ENCODE data around the gene DCST2.

The DCST2 gene

DNA sequence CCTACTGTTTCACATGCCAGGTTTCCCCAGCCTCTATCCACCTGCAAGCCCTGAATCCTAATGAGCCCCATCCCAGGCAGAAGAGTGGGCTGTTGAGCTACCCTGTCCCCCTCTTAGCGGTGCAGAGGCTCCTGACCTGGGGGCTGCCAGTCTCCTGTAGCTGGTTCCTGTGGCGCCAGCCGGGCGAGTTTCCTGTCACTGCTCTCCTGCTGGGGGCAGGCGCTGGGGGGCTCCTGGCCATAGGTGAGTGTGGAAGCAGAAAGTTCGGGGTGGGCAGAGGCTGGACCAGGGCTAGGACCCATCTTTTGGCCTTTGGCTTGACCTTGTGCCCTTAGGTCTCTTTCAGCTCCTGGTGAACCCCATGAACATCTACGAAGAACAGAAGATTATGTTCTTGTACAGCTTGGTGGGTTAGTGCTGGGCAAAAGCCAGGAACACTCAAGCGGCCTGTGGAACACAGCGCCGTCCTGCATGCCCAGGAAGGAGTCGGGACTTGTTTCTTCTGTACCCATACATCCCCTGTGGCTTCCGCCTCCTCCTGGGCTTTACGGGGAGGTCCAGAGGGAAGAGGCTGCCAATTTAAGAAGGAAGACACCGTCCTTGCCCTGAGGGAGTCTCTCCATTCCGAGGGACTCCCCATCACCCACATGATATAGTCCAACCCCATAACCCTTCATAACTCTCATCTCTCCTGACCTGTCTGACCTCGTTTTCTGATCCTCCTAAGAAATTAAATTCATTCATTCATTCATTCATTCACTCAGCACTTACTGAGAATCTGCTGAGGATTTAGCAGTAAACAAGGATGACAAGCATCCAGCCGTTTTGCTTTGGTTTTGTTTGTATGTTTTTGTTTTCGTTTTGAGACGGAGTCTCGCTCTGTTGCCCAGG is 982 bp upstream of the DCST2 start:
- DNase-seq (ENCODE audit: low read depth) = no peak
- no peak overlapping the region for H3K4me3 ChIP-seq (ENCODE audit: low read length)
- TF ChIP-seq, protein P1, sequence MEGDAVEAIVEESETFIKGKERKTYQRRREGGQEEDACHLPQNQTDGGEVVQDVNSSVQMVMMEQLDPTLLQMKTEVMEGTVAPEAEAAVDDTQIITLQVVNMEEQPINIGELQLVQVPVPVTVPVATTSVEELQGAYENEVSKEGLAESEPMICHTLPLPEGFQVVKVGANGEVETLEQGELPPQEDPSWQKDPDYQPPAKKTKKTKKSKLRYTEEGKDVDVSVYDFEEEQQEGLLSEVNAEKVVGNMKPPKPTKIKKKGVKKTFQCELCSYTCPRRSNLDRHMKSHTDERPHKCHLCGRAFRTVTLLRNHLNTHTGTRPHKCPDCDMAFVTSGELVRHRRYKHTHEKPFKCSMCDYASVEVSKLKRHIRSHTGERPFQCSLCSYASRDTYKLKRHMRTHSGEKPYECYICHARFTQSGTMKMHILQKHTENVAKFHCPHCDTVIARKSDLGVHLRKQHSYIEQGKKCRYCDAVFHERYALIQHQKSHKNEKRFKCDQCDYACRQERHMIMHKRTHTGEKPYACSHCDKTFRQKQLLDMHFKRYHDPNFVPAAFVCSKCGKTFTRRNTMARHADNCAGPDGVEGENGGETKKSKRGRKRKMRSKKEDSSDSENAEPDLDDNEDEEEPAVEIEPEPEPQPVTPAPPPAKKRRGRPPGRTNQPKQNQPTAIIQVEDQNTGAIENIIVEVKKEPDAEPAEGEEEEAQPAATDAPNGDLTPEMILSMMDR (conservative IDR thresholded peaks at IDR 0.05; ENCODE audit: low read depth, low read length) = no peak

GRCh38 chr1:155032886-155033285 is 695 bp downstream of the DCST2 start:
- TF ChIP-seq, protein P1 (conservative IDR thresholded peaks at IDR 0.05; ENCODE audit: low read depth, low read length) = no peak
- no peak for DNase-seq (ENCODE audit: low read depth)

GRCh38 chr1:155030899-155031298 is 2.7 kb downstream of the DCST2 start:
- no peak overlapping the region for H3K4me3 ChIP-seq (ENCODE audit: low read length)

More at GRCh38 chr1:155032886-155033285, 695 bp downstream of the DCST2 start:
- H3K4me3 ChIP-seq (ENCODE audit: low read length) = no peak overlapping the region

DNA sequence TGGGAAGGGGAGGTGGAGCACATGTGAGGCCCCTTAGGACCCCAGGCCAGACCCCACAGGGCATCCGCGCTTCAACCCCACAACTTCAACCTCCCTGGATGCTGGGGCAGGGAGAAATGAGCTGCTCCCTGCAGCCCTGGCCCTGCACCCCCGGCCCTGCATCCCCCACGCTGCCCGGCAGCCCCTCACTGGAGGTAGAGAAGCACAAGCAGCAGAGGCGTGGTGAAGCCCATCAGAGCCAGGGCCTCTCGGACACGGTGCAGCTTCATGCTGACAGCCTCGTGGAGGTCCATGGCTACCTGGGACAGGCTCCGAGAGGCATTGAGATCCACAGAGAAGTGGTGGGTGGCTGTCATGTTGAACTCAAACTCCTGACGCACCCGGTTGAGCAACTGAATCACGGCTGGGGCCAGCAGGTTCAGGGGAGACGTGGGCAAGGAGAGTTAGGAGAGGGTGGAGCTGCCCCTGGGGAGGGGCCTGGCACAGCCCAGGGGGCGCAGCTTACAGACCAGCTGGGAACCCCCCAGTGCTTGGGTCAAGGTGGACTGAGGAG is 3.3 kb downstream of the DCST2 start:
- no peak for DNase-seq (ENCODE audit: low read depth)
- TF ChIP-seq, protein P1 (conservative IDR thresholded peaks at IDR 0.05; ENCODE audit: low read depth, low read length) = no peak
- no peak overlapping the region for H3K4me3 ChIP-seq (ENCODE audit: low read length)

More at GRCh38 chr1:155030899-155031298, 2.7 kb downstream of the DCST2 start:
- no peak for DNase-seq (ENCODE audit: low read depth)
- TF ChIP-seq, protein P1 (conservative IDR thresholded peaks at IDR 0.05; ENCODE audit: low read depth, low read length) = no peak

DNA sequence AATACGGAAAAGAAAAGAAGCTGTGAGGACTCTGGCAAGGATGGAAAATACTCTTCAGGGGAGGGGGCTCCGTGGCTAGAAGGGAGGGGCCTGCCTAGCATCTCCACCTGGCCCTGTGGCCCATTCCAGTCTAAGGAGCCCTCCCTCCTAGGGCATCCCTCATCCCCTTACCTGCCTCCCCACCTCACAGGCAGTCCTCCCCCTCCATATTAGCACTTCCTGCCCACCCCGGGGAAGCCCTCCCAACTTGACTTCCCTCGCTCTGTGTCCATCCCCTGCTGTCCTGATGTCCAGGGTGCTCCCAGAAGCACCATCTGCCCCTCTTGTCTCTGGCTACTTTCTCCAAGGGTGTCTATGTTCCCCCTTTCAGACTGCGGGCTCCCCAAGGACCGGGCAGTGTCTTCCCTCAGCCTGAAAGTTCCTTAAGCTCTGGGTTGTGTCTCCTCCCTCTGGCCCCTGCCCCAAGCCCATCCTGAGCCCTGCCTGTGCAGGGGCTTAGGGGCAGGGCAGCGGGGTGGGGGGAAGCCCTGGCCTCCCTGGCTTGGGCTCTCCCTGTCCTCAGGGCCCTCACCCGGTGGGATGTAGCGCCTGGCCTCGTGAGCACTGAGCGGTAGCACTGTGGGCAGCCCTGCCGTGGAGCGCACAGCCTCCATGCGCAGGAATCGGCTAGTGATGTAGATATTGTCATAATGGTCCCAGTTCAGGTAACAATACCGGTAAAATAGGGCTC is 3.9 kb downstream of the DCST2 start:
- DNase-seq (ENCODE audit: low read depth) = no peak
- TF ChIP-seq, protein P1 (conservative IDR thresholded peaks at IDR 0.05; ENCODE audit: low read depth, low read length) = no peak
- H3K4me3 ChIP-seq (ENCODE audit: low read length) = no peak overlapping the region

GRCh38 chr1:155026588-155026987 is 7.0 kb downstream of the DCST2 start:
- no peak overlapping the region for H3K4me3 ChIP-seq (ENCODE audit: low read length)
- TF ChIP-seq, protein P1 (conservative IDR thresholded peaks at IDR 0.05; ENCODE audit: low read depth, low read length) = no peak
- no peak for DNase-seq (ENCODE audit: low read depth)

Measured in retinal pigment epithelial cell (primary cell).